Stimulated activated CD8-positive, alpha-beta memory T cell treated with anti-CD3 and anti-CD28 coated beads, Interleukin-15, amount 100 ng/mL, for 24 hours (primary cell): Measurements from ENCODE around the gene EXOC6.
"Not testable (repeated sequence)": the region's sequence is repeated elsewhere in the genome, so short reads cannot be mapped to it uniquely, and the experiment has no call there.

ENCODE experiments used
- DNase-seq: peaks from one replicate; pipeline ENCODE4 v3.0.0-alpha.2; 2020; ENCODE audit warnings: low read depth

Gene EXOC6

DNA sequence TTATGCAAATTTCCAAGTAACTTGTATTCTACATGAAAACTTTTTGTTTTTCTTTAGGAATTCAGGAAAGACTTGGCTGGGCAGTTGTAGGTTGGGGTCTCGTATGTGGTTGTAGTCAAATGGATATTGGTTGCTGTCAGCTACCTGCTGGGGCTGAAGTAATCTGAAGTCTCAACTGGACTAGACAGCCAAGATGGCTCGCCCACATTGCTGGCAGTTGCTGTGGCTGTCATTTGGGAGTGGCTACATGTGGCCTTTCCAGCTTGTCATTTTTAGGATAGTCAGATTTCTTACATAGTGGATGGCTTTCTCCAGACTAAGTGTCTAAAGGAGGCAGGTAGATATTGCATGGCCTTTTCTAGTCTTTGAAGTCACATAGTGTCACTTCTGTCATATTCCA is 32.6 kb downstream of the EXOC6 start:
- DNase-seq: no peak

DNA sequence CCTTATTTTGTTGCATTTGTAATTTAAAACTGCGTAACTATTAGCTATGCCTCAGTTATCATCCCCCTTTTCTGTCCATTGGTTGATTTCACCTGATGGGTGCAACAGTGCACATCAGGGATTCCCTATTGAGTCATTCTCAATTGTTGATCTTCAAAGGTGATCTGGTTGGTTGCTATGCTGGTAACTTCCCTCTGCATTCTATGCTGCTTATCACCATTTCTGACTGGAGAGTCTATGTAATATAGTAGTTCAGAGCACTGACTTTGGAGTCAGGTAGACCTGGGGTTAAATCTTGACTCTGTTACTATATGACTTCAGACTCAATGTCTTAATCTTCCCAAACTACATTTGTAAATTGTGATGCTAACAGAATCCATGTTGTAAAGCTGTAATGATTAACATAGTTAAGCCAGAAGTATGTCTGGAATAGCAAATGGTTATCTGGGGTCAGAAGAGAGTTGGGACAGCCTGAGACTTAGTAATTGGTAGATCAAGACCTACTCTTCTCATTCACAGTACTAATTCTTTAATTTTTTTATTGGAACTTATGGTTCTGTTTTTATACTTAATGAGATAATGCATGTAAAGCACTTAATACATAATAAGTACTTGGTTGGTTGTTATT is 38.1 kb downstream of the EXOC6 start:
- DNase-seq: no peak

DNA sequence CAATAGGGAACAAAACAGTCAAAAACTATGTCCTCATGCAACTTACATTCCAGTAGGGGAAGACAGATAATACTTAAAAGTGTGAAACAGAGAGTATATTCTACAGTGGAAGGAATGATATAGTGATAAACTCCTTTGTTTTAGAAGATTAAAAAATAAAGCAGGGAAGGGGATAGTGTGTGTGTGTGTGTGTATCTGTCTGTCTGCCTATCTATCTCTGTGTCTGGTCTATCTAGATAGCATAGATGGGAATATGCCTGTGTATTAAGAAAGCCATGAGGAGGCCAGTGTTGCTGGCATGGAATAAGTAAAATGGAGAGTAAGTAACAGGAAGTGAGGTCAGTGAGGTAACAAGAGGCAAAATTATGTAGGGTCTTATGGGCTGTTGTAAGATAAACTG is 42.2 kb downstream of the EXOC6 start:
- DNase-seq: no peak

DNA sequence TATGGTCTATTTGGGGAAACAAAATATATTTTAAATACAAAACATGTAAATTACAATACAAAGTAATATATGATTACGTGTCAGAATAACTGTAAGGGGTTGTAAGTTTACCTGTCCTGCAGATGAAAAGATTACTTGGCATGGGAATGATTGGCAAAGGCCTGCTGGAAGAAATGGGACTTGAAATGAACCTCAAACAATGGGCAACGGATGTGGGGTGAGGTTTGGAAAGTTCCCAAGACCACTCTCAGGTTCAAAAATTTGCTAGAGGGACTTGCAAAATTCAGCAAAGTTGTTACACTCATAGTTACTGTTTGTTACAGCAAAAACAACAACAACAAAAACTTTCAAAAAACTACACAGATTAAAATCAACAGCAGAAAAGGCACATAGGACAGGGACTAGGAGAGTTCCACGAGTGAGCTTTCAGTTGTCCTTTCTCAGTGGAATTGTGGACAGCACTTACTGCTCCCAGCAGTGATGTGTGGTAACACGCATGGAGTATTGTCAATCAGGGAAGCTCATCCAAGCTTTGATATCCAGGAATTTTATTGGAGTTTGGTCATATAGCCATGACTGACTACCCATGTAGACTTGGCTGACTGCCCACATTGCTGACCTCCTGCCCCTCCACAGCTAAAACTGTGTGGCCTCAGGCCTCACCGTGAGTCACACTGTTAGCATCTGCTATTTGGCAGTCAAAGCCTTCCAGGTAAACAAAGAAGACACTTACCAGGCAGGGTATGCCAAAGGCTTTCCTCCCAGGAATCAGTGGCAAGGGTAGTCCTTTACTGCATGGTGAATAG is 43.8 kb downstream of the EXOC6 start:
- DNase-seq: no peak

DNA sequence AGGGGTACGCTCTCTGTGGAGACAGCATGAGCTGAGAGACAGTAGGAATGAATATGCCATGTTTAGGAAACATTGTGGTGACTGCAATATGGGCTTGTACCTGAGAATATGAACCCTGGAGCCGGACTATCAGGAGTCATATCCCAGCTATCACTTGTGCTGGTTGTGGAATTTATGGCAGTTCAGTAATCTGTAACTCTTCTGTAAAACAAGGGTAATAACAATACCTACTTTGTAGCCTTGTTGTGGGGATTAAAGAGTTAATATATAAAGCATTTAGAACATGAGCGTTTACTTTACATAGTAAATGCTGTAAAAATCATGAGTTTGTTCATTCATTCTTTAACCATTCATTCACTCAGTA is 44.4 kb downstream of the EXOC6 start:
- DNase-seq: no peak

DNA sequence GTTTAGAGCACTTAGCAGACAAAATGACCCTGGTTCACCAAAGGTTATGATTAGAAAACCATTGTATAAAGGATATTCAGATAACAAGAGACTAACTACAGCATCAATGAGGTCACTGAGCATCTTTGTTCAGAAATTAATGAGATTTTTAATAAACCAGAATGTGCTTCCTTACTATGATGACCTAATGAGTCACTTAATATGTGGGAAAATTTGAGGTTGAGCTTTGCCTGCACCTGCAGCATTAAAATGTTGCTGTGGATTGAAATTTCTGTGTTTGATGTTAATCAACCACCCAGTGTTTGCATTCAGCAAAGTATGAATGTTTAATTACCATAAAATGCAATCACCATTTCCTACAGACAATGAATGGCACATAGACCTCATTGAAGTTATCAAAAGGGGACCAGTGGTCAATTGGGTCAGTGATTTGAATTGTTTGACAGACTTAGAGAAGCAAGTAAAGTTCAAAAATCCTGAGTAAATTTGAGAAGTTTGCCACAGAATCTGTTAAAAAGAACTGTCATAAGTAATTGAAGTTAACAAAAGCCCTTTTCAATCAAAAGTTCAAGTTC is 45.8 kb downstream of the EXOC6 start:
- no peak for DNase-seq

DNA sequence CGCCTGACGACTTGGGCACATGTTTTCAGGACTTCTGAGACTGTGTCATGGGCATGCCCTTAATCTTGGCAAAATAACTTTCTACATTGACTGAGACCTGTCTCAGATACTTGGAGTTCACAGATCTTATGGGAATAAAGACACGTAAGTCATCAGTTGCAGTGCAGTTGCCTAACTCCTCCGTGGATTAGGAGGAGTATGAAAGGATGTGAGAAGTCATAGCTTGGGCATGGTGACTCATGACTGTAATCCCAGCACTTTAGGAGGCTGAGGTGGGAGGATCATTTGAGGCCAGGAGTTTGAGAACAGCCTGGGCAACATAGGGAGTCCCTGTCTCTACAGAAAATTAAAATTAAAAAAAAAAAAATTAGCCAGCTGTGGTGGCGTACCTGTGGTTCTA is 49.6 kb downstream of the EXOC6 start:
- DNase-seq: no peak

DNA sequence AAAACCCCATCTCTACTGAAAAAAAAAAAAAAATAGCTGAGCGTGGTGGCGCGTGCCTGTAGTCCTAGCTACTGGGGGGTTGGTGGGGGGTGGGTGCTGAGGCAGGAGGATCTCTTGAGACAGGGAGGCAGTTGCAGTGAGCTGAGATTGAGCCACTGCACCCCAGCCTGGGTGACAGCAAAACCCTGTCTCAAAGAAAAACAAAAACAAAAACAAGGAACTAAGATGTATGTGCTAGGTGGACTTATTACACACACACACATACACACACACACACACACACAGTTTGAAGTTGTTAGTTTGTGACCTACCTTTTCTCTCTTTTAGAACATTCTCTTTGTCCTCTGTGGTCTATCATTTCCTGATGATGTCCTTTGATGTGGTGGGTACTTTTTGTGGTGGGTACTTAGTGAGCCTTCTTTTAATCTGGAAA is 53.5 kb downstream of the EXOC6 start:
- no peak for DNase-seq

DNA sequence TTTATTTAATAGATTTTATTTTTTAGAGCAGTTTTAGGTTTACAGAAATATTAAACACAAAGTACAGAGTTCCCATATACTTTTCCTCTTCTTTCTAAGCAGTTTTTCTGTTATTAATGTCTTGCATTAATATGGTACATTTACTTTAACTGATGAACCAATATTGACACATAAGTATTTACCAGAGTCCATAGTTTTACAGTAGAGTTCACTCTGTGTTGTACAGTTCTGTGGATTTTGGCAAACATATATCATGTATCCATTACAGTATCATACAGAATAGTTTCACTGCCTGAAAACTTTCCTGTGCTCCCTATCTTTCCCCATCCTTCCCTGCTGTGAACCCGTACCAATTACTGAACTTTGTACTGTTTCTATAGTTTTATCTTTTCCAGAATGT is 55.3 kb downstream of the EXOC6 start:
- DNase-seq: no peak

DNA sequence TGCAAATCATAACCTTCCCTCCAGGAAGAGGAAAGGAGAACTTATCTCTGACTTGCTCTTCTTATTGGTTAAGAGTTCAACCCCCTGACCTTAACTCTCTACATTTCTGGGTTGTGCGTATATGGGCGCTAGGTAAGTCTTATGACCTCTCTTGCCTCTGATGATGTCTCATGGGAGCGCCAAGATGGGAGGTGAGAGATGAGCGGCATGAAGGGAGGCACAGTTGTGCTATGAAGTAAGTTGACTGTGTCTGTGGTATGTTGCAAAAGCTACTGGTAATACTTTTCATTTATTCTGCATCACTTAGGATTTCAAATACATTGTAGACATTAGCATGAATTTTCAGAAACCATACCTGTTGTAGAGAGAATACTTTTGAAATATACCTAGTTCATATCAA is 59.0 kb downstream of the EXOC6 start:
- DNase-seq: no peak

DNA sequence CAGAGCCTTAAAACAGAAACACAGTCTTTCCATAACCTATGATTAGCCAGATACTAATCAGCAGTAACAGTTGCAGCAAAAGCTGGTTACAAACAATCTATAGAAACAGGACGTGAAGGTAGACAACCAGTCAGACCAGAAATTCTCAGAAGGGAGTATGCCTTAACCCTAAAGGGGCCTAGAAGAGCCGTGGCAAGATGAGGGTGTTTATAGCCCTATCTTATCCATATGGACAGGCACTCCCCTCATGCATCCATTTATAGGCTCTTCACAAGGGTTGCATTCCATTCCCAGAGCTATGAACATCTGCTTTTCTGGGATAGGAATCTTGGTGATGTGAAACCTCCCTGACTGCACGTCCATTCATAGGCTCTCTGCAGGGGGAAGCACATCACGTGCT is 64.3 kb downstream of the EXOC6 start:
- DNase-seq: not testable (repeated sequence)

DNA sequence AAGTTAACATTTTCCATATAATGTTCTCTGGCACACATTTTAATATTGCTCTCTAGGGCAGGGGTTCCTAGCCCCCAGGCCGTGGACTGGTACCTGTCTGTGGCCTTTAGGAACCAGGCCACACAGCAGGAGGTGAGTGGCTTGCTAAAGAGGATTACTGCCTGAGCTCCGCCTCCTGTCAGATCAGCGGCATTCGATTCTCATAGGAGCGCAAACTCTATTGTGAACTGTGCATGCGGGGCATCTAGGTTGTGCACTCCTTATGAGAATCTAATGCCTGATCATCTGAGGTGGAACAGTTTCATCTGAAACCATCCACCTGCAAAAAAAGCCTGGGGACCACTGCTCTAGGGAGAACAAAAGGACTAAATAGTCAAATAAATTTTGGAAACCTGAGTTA is 65.7 kb downstream of the EXOC6 start:
- no peak for DNase-seq

DNA sequence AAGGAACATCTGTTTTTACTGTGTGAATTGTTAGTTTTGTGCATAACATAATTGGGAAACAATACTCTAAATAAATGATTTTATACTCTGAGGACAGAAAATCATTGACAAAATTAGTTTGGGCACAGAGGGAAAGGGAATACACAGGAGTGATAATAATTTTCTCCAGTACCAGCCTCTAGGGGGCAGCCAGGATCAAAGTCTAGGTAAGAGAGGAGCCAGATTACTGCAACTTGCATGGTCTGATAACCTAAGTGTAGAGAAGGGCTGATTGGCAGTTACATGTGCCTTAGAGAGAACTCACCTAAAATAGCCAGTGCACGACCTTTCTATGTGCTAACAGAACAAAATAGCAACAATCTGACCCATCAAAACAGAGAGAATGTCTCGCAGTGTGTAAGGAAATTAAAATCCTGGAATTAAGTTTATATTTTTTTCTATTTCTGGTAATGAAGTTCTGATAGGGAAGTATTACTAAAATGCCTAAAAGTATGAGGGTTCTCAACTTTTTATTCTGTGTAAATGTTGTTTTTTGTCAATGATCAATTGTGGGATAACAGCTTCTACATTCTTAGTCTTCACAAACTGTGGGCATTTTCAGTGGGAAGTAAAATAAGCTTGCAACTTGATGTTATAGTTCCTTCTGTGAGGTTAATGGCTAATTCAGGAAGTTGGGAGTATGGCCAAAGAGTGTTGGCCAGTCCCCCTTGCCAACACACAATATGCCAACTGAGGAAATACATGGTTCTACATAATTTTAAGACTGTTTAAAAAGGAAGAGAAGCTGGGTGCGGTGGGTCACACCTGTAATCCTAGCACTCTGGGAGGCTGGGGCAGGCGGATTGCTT is 66.4 kb downstream of the EXOC6 start:
- DNase-seq: no peak

DNA sequence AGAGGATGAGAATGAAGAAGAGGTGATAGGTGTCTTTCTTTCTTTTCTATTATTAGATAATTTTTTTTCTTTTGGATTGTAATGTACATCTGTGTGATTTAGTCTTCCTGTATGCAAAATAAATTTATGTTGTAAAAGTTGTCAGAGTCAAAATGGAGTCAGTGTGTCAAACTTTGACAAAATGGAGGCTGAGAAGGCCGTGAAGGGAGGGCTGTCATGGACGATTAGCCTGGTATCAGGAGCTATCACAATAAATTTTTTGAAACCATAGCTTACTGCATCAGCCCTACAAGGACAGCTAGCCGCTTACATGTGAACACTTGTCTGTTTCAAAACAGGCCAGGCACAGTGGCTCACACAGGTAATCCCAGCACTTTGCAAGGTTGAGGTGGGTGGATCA is 67.6 kb downstream of the EXOC6 start:
- DNase-seq: no peak

DNA sequence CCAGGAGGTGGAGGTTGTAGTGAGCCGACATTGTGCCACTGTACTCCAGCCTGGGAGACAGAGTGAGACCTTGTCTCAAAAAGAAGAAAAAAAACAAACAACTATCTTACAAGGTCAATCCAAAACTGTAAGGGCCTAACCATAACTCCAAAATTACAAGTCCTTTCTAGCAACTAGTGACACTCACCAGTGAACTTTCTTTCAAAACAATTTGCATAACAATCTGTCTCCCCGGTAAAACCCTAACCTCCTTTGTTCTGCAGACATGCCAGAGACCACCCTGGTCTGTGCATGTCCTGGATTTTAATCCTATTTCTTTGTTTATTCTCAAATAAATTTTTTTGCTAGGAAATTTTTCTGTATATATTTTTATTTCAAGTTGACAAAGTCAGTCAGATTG is 68.1 kb downstream of the EXOC6 start:
- DNase-seq: no peak

DNA sequence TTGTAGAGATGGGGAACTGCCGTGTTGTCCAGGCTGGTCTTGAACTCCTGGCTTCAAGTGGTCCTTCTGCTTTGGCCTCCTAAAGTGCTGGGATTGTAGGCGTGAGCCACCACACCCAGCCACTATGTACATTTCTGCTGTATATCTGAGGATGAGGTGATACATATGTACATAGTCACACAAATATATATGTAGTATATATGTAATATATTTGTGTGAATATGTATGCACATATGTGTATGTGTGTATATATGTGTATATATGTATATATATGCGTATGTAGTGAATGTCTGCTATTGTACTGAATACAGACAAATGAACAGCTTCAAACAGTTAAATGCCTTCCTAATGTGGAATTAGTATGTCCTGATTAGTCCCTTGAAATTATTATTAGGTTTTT is 70.3 kb downstream of the EXOC6 start:
- no peak for DNase-seq

DNA sequence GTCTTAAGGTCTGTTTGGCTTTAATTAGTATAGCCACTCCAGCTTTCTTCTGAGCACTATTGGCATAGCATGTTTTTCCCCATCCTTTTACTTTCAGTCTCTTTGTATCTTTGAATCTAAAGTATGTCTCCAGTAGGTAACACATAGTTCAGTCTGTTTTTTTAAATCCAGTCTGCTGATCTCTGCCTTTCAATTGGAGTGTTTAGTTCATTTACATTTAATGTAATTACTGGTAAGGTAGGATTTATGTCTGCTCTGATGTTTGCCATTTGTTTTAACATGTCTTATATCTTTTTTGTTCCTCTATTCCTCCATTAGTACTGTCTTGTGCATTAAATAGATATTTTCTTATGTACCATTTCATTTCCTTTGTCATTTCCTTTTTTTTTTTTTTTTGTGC is 72.5 kb downstream of the EXOC6 start:
- no peak for DNase-seq

DNA sequence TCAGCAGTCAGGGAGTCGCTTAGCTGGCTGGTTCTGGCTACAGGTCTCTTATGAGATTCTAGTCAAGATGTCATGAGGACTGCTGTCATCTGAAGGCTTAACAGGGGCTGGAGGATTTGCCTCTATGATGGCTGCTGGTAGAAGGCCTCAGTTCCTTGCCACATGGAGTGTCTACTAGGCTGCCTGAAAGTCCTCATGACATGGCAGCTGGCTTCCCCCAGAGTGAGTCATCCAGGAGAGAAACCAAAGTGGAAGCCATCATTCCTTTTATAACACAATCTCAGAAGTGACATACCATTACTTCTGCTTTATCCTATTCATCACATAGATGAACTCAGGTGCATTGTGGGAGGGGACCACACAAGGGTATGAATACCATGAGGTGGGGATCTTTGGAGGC is 75.1 kb downstream of the EXOC6 start:
- DNase-seq: no peak

DNA sequence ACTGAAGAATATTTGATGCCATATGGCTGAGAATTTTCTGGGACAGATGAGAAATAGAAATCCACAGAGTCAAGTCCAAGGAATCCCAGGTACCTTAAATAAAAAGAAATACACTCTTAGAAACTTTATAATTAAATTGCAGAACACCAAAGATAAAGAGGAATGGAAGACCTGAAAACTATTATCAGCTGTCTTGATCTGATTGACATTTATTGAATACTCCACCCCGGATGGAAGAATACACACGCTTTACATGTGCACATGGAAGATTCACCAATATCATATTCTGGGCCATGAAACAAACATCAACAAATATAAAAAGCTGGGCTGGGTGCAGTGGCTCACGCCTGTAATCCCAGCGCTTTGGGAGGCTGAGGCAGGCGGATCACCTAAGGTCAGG is 81.6 kb downstream of the EXOC6 start:
- no peak for DNase-seq

DNA sequence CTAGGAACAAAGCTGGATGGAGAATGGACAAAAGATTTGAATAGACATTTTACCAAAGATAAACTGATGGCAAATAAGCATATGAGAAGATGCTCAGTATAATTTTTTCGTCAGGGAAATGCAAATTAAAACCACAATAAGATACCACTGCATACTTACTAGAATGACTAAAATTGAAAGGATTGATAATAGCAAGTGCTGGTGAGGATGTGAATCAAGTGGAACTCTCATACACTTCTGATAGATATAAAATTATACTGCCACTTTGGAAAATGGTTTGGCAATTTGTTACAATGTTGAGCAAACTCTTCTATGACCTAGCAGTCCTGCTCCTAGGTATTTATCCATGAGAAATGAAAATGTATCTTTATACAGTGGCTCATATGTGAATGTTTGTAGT is 83.3 kb downstream of the EXOC6 start:
- DNase-seq: no peak

DNA sequence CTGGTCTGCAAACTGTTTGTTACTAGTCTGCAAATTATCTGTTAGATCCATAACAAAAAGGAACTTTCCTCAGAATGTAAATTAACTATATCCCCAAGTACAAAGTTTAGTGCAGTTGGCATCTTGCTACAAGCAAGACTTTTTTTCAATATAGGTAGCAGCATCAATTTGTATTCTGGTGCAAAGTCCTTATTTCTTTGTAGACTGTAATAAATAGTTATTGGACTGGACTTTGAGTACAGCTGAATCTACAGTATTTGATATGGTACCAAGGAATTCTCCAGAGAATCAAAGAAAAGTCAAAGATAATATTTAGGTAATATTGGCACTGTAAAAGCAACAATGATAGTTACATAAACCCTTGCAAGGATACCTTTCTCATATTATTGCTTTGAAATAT is 89.6 kb downstream of the EXOC6 start:
- no peak for DNase-seq

DNA sequence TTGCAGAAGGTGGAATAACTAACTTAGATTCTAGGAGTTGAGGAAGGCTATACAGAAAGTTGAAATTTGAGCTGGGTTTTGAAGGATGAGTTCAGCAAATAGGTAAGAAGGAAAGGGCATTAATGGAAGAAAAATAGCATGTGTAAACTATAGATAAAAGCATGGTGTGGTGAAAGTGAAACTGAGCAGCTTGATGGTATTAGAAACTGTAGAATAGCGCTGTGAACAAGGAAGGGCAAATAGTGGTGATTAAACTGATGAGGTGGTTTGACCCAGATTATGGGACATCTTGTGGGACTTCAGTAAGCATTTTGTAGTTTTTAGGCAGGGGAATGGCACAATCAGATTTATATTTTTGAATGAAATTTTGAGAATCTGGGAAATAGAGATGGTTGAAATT is 90.5 kb downstream of the EXOC6 start:
- no peak for DNase-seq

DNA sequence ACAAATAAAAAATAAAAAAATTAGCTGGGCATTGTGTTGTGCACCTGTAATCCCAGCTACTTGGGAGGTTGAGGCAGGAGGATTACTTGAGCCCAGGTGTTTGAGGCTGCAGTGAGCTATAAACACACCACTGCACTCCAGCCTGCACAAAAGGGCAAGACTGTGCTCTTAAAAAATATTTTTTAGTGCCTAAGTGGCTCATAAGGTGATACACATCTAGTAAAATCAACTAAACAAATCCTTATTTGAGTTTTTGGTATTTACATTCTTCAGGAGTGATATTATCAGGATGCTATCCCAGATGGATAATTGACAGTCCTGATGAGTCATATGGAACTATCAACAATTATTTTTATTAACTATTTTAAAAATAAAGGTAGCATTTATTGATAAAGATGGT is 93.9 kb downstream of the EXOC6 start:
- no peak for DNase-seq
